Kidney tubule cell (primary cell): ENCODE results near the gene TGIF1.
A peak's percentile ranks its signal among the peaks of the same experiment; 100 is the strongest.

Source experiments
- DNase-seq: peaks from one replicate; pipeline ENCODE4 v3.0.0-alpha.2; 2018; ENCODE audit warnings: low spot score

The TGIF1 gene

DNA sequence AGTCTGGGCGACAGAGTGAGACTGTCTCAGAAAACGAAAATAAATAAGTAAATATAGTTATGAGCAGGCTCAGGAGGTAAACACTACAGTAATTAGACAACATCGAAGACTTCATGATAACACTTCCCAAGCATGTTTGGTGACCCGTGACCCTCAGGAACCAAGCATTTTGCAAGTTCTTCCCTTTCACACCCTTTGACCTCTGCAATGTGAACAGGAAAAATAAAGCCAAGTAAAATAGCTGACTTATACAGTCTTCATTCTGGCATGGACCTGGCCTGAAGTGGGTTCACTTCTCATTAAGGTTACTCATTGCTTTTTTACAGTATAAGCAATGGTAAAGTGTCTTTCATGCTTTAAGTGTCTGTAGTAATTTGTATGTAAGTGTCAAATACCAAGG, 15.3 kb upstream of the TGIF1 start:
- no peak for DNase-seq

DNA sequence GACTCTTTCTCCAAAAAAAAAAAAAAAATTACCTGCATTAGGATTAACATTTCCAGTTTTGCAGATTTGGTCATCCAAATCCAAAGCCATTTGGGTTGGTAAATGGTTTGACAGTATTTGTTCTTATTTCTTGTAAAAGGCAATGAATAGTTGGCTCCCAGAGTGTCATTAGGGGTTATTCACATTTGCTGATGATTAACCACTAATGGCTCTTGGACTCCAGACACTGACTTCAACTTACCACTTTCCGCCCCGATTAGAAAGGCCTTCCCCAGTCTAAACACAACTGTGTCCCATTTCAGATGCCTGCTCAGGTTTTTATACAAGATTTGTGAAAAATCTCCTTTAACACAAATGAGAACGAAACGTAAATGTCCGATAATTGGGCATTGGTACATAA, 9.6 kb upstream of the TGIF1 start:
- peak; percentile 80 for DNase-seq

DNA sequence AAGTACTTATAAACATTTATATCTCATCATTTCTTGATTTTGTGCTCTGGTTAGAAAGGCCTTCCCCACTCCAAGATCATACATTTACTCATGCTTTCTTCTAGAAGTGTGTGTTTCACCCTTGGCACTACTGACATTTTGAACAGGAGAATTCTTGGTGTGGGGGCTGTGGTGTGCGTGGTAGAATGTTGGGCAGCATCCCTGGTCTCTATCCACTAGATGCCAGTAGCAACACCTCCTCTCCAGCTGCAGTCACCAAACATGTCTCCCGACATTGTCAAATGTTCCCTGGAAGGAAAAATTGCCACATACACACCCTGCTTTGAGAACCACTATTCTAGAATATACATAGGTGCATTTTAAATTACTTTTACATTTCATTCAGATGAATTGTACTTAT, 8.7 kb upstream of the TGIF1 start:
- peak; percentile 65 for DNase-seq

DNA sequence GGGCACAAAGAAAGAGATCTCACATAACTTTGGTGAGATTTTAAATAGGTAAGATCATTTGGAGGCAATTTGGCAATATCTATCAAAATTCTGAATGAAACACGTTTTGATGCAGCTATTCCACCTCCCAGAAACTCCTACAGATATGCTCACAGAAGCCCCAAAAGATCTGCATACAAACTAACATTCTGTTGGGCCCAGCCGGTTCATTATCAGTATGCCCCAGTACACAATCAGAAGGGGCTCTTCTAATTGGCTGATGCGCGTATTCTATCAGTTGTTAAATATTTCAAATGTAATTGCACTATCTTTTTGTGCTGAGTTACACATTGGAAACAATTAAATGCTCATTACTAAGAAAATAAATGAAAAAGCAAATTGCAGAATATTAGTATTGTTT, 7.1 kb upstream of the TGIF1 start:
- no peak for DNase-seq

DNA sequence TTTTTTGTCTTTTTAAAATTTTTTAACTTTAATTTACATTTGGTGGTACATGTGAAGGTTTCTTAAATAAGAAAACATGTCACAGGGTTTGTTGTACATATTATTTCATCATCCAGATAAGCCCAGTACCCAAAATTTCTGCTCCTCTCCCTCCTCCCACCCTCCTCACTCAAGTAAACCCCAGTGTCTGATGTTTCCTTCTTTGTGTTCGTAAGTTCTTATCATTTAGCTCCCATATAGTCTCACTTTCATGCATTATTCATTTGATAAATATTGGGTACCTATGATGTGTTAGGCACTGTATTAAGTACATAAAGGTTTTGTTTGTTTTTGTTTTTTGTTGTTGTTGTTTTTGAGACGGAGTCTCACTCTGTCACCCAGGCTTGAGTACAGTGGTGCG, 5.7 kb upstream of the TGIF1 start:
- no peak for DNase-seq

DNA sequence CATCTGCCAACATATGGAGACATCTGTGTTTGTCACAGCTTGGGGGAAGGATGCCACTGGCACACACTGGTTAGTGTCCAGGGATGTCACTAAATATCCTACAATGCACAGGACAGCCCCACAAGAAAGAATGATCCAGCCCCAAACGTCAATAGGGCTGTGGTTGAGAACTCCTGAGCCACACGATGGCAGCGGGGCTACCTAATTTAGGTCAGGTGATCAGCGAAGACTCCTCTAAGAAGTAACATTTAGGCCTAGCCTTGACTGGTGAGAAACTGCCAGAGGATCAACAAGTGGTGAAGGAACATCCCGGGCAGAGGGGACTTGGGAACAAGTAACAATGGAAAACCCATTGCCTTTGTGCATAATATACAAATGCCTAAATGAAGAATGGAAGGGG, 5.0 kb upstream of the TGIF1 start:
- no peak for DNase-seq

DNA sequence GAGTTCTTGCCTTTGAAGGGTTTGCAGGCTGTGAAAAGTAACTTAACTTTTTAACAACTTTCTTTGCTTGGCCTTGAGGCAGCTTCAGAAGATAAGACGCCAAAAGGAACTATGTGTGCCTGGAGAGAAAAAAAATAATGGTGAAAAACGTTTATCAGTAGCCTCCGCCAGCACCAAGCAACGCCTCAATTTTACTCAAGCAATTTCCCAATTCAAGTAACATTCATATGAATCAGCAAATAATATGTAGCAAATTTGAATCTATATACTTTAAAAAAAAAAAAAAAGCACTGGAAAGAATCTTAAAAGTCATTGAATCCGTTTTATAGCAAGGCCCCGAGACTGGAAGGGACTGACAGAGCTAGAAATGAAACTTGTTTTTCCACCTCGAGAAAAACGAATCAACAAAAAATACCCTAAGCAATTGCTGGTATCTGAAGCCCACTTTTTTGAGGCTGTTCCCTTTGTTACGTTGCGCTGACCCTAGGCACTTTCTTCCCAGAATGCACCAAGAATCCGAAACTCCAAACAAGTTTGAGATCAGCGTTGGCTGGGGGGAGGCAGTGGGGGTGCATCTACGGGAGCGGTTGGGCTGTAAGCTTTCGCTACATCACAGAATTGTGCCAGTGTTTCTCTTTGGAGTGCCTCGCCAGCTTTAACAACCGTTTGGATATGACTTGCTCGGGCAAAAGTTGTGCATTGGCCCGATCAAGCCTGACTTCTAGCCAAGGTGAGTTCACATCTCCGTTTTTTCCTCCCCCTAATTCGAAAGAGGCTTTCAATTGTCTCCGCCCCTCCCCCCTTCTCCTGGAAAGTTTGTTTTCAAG, 2.7 kb upstream of the TGIF1 start:
- no peak for DNase-seq

DNA sequence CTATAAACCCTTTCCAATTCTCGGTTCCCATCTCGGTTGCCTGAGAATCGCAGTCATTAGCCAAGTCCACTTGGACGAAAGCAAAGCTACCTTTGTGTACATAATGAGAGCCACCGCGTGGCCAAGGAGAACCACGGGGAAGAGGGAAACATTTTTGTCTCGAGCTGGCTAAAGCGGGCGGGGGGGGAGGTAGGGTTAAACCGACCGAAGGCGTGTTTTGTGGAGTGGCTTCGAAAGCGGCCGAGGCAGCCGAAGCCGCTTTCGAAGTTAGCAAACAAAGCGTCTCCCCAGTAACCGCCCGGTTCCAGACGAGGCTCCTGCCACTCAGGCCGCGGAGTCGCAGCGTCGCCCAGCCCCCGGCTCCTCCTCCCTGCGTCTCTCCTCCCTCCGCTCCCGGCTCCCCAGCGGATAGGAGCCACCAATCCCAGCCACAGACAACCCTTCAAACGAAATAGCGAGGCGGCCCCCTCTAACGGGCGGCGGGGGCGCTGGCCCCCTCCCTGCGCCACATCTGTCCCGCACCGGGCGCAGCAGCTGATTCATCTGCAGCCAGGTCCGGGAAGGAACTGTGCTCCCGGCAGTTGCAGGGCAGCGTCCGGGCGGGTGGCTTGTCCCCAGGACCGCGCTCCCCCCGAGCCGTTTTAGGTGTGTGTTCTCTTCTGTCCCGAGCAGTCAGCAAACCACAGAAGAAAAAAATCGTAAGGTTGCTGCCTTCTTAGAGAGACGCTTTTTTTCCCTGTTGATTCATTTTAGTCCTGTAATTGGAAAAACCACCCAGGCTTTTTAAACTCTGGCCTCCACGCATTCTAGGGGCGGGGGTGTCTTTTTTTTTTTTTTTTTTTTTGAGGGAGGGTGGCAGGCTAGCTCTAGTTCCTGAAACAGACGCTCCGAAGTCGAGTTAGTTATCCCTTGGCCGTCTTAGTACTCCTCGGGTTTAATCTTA, 1.8 kb upstream of the TGIF1 start:
- DNase-seq: peak; percentile 99

DNA sequence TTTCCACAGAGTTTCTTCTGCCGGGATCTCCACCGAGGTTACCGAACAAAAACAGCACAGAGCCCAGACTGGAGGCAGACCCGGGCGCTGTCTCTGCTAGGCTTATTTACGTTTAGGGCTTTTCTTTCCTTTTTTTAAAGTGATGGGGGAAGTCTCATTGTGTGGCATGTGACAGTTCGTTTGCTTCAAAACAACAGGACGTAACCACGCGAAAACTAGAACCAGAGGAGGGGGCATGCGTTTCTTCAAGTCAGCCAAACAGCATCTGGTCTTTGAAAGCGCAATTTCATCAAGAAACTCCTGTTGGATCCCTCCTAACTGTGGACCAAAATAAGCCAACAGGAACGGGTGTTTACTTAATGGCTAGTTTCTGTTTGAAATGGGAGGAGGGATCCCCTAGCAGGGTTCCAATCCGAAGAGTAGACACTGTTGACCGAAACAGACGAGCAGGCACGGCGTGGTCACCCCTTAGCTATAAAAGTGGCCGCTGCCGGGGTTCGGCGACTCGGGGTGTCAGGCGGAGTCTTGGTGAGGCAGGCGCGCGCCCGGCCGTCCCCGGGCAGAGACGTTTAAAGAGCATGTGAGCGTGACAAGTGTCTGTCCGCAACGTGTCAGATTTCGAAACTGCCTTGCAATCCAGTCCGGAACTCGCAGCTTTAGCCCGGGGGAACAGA, 997 bp upstream of the TGIF1 start:
- DNase-seq: no peak

DNA sequence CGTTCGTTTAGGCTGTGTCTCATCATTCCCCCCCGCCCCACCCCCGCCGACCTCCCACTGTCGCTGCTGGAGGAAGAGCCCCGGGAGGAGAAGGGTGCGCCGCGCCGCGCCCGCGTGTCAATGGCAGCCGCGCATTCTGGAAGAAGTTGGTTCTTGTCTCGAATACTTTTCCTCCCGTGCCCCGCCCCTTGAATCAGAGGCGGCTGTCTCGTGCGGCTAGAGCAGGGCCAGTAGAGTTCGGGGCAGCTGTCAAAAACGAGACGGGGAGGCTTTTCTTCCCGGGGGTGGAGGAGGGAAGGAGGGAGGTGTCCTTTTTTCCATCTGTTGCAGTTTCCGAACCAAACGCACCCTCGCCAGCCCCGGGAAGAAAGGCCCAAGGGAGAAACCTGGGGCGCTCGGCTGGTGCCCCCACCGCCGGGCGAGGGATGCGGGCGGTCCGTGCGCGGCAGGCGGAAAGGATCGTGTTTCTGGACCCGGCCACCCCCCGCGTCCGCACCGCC, 410 bp upstream of the TGIF1 start:
- DNase-seq: peak; percentile 93

DNA sequence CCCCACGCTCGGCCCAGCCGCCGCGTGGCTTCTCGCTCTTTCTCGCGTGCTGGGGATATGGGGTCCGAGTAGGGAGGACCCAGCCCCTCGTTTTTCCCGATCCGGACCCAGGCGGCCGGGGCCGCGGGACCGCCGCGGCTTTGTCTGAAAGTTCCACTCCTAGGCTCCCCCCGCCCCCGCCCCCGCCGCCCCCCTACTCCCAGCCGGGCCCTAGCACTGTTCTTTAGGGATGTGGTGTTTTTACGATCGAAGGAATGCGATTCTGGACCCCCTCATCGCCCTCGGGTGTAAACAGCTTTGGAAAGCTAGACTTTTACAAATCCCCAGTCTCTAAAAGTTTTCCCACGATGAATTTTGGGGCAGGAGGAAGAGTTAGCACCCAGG, 819 bp downstream of the TGIF1 start:
- no peak for DNase-seq

DNA sequence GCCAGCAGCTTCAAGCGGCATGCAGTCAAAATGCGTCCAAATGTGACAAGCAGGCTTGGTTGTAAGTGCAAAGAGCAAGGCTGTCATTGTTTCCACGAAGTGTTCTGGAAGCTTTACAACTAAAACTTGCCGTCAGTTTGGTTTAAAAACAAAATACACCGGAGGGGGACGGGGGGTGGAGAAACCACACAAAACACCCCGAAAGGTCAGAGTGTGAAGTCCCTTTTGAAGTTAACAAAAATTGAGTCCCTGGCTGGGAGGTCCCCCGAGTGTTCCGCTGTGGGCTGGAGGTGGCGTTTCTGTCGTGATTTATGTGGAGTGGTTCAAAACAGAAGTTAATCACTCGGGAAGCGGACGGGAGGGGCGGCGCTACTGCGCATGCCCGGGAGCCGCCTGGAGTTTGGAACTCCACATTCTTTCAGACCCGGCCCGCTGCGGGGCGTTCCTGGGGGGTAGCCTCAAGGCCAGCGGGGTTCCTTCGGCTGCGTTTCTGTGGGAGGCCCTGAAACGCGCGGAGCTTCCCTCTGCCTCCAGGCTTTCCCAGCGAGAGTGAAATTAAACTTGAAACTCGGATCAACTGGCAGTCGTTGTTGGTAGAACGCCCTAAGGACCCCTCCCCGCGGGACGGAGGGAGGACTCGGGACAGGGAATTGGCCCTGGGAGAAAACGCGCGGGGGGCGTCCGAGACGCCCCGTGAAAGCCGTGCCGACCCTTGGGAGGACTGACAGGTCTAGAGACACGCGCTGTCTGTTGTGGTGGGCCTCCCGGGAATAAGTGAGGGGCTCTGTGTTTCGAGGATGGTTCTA, 1.4 kb downstream of the TGIF1 start:
- DNase-seq: peak; percentile 91

DNA sequence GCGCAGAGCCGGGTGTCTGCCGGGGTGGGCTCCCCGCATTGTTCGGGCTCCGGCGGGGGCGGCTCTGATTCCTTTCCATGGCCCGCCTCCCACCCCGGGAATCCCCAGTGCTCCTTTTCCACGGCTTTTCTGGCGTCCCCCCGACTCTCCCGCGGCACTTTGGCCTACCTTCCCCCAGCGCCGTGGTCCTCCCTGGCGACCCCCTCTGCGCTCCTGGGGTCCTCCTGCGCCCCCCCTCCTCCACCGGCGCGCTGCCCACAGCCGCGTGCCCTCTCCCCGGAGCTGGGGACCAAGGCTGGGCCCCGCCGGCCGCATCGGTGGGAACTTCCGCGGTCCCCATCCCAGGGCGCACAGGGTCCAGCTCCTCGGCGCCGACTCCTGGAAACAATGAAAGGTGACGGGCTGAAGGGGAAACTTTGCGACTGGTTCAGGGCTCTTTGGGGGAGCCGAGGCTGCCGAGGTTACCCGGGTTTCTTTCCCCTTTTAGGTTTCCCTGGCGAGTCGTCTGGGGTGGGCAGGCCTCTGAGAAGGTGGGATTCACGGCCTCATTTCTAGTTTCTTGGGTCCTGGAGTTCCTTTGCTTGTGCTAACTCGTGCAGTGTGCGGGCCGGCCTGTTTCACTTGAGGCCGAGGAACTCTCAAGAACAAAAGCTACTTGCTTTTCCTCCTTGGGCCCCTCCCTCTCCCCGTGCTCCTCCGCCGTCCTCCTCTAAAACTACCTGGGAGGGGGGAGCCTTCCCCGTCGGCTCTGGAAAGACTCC, 2.2 kb downstream of the TGIF1 start:
- DNase-seq: peak; percentile 78

DNA sequence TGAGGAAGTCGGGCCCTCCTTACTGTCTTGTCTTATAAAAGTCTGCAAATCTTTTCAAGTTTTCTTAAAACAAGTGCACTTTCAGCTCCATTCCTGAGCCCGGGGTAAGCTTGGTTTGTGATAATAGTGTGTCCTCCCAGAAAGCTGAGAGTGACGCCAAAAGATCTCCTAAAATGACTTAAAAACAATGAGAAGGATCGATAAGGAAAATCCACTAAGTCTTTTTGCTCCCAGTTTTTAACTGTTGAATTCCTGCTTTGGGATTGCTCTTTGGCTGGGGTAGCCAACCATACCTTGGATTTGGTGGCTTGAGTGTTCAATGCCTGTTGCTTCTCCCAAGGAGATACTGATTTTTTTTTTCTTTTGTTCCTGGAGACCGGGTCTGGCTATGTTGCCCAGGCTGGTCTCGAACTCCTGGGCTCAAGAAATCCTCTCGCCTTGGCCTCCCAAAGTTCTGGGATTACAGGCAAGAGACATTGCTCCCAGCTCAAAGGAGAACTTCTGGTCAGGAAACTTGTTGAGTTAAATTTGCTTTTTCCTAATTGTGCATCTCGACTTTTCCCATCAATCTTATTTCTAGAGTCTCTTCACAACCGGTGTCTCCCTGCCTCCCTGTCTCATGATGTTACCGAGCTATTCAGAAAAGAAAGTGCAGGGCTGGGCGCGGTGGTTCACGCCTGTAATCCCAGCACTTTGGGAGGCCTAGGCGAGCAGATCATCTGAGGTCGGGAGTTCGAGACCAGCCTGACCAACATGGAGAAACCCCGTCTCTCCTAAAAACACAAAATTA, 3.0 kb downstream of the TGIF1 start:
- peak; percentile 43 for DNase-seq

DNA sequence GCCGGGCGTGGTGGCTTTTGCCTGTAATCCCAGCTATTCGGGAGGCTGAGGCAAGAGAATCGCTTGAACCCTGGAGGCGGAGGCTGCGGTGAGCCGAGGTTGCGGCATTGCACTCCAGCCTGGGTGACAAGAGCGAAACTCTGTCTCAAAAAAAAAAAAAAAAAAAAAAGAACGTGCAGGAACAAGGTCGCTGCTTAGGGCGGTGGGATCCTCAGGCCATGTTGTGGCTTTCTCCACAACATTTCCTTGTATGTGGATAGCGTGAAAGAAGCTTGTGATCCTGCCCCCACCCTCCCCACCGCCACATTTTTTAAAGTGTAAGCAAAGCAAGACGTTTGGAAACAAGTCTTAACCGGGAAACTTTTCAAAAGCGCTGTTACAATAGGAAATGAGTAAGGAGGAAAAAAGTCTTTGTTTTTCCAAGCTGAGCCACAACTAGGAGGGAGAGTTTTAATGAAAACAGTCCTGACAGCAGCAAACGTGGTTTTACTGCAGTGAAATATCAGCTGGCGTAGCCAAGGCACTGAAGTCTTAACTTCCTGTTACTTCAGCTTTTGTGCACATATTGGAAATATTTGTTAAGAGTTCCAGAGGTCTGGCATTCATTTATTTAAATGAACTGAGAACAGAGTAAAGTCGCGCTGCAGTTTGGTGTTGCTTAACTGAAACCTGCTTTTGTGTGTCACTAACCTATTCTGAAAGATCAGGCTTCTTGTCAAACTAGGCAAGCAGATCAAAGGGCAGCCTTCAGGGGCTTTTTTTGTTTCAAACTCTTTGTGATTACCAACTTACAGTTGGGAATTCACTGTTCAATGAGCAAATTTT, 3.8 kb downstream of the TGIF1 start:
- peak; percentile 89 for DNase-seq

DNA sequence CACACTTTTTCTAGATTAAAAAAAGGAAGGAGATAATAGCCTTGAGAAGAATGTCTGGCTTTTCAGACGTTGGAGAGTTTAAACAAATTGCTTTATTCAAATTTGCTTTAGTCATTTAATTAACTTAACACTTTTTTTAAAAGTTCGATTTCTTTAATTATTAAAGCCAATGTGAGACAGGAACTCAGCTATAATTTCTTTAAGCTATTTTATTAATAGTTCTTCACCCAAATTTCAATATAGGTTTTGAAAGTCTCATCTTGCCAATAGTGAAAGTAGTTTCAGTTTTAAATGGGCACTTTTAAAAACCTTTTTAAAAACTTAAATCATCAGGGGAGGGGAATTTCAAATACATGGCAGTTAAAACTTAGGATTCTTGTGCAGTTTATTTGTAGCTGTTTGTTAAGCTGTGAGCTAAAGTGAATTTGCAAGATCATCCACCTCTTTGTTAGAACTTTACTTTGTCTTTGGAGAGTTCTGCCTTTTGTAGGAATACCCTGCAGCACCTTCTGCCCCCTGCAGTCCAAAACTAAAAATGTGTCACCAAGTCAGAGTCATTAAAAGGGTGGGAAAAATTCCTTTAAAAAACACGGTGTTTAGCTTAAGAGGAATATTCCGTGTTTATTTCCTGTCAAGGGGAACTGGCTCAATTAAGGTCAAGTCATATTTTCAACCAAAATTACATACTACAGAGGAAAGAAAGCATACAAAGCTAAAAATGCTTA, 4.6 kb downstream of the TGIF1 start:
- DNase-seq: peak; percentile 79

DNA sequence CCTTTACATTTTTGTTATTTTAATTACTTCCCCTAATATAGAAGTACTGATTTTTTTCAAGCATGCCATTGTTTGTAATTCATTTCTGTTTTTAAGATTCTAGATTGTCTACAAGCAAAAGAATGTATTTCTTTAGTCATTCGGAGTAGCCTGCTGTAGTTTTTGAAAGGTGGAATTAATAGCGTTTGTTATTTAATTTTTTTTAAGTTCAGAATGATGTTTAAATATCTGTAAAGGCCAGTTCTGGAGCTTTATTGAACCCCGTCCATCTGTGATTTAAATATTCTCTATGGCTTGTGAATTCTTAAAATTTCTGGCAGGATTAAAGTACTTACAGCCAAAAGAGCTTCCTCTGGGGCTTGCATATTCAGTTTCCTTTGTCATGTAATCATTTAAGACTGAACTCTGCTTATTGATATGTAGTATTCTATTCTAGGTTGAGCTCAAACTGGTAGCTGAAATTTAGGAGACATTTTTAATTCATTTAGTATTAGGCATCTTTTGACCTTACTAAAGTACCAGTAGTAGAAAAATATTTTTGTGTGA, 5.2 kb downstream of the TGIF1 start:
- DNase-seq: peak; percentile 16
